GM19025 (cell line): ENCODE results near the gene CCDC32.

ENCODE experiments used
- ATAC-seq: cut with Tn5 transposase; IDR thresholded peaks from one replicate; pipeline ENCODE4 v1.9.1; 2021; ENCODE audit warnings: mild to moderate bottlenecking, low read depth, moderate library complexity; ENCODE audit not compliant: unreplicated experiment

Gene CCDC32

GRCh38 chr15:40569129-40569953 is 4.5 kb upstream of the CCDC32 start, which contains the start of gene RPUSD2:
Gene RPUSD2, plus strand, starts transcription at chr15:40569299. Its CDS starts 39 bp downstream, at chr15:40569338.
- no peak for ATAC-seq

DNA sequence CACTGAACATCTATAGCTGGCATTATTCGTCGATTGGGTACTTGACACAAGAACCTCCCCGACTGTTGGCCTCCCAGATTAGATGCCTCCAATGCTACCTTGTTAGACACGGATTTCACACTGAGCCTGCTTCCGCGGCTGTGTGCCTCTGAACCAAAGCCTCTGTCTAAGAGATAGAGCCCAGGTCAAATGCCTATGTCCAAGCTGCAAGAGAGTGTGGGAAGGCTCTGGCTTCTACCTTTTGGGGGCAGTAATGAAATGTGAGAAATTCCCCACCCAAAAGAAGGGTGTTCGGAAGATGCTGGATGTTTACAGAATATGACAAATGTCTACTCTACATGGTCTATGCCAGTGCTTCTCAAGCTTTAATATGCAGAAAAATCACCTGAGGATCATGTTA is 2.3 kb upstream of the CCDC32 start:
- ATAC-seq = no peak

GRCh38 chr15:40565333-40566238 is 744 bp upstream of the CCDC32 start:
- ATAC-seq = no peak

GRCh38 chr15:40563426-40563825 is 1.4 kb downstream of the CCDC32 start:
- no peak for ATAC-seq

DNA sequence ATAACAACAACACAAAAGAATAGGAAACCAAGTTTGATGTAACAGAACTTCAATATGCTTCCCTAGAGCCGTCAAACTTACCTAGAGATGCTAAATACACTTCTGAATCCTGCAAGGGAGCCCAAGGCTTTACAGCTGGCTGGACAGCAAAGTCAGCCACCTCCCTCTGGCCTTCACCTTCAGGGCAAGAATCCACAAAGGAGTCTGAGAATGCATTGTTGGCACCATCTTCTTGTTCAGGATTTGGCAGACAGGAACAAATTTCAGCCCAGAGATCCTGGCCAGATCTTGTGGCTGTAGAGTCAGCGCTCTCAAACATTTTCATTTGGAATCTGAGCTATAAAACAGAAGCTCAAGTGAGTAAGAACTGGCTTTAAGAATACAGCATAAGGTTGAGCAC is 2.2 kb downstream of the CCDC32 start:
- no peak for ATAC-seq

DNA sequence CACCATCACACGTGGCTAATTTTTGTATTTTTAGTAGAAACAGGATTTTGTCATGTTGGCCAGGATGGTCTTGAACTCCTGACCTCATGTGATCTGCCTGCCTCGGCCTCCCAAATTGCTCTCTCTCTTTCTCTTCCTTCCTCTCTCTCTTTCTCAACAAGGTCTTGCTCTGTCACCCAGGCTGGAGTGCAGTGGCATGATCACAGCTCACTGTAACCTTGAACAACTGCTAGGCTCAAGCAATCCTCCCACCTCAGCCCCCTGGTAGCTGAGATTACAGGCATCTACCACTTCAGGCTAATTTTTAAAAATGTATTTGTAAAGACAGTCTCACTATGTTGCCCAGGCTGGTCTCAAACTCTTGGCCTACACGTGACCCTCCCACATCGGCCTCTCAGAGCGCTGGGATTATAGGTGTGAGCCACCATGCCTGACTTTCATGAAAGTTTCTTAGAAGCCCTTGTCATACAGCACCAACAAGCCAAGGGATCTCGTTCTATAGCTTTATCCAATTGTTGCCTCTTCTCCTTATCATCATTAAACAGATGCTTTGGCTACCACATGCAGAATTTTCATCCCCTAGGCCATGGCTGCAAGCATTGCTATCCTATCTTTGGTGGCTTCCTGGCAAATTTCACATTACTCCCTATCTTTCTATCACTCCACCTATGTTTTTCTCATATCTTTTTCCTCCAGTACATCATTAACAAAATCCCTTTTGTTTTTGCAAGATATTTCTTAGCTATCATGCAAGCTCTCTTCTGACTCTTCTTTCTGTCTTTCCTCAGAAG is 5.7 kb downstream of the CCDC32 start:
- no peak for ATAC-seq

- no peak for ATAC-seq
These were observed 9.0 kb downstream of the CCDC32 start for GRCh38 chr15:40555876-40556275.

GRCh38 chr15:40554161-40554525 is 10.7 kb downstream of the CCDC32 start:
- no peak for ATAC-seq

GRCh38 chr15:40550341-40551037 is 14.4 kb downstream of the CCDC32 start:
- peak; percentile 76 for ATAC-seq

GRCh38 chr15:40549894-40550293 is 14.9 kb downstream of the CCDC32 start:
- no peak for ATAC-seq

- ATAC-seq = no peak
These were observed 16.2 kb downstream of the CCDC32 start for GRCh38 chr15:40548610-40549009.

GRCh38 chr15:40545457-40545856 is 19.4 kb downstream of the CCDC32 start:
- ATAC-seq = no peak

- peak; percentile 78 for ATAC-seq
These were observed 21.1 kb downstream of the CCDC32 start for GRCh38 chr15:40543631-40544294.

- ATAC-seq = no peak
These were observed 21.8 kb downstream of the CCDC32 start for GRCh38 chr15:40543082-40543481.

DNA sequence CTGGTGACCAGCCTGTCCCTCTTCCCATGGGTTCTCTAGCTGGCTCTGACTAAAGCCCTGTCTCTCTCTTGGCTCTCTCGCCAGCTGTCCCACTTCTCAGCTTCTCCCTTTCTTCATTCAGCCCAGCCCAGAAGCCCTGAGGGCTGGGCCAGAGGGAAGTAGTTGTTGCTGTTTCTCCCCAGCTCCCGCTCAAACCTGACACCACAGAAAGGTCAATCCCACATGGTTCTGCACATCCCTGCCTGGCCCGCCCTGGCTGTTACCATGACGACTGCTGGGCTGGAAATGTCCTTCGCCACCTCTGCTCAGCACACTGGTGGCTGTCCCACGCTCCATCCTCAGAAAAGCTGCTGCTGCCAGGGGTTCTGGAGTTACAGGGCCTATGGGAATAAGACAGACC is 25.9 kb downstream of the CCDC32 start:
- no peak for ATAC-seq

- no peak for ATAC-seq
These were observed 28.3 kb downstream of the CCDC32 start for GRCh38 chr15:40536501-40536900.

DNA sequence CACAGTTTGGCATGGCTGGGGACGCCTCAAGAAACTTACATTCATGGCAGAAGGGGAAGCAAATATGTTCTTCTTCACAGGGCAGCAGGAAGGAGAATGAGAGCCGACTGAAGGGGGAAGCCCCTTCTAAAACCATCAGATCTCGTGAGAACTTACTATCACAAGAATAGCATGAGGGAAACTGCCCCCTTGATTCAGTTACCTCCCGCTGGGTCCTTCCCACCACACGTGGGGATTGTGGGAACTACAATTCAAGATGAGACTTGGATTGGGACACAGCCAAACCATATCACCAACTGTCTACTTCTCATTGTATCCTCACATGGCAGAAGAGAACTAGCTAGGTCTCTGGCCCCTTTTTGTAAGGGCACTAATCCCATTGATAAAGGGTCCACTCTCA is 30.5 kb downstream of the CCDC32 start:
- ATAC-seq = no peak

DNA sequence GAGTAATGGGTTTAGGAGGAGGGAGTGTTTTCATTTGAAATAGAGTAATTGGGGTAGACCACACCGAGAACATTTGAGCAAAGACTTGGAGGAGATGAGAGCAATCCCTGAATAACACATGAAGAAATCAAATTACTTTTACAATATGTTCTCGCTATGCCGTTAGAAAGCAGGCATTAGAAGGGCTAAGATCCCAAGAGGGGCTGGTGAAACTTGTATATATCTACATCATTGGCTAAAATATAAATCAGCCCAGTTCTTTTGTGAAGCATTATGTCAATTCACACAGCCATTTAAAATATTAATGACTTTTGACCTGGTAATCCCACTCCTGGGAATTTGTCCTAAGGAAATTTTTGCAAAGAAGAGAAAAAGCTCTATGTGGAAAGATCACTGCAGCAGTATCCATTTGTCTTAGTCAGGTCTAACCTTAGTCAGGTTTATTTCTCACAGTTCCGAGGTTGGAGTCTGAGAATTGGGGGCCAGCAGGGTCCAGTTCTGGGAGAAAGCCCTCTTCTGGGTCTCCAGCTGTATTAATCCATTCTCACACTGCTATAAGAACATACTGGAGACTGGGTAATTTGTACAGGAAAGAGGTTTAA is 31.0 kb downstream of the CCDC32 start:
- no peak for ATAC-seq

DNA sequence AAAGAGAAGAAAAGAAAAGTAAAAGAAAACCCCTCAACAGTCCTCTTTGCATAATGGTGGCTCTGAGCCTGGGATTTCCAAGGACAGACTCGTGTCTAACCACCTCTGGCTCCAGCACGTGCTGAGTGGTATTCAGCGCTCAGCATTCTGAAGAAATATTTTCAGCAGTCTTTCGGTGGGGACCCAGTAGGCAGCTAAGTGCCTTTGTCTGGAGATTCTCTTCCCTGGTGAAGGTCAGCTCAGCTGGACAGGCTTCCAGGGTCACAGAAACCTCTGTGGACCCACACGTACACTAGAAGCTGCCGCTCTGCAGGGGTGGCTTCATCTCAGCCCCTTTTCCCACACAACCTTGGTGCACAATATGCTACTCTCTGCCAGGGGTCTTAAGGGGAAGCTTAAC is 36.0 kb downstream of the CCDC32 start:
- ATAC-seq = no peak
